Osteoblast (primary cell): Measurements from ENCODE around the gene ZBTB44. TPM values are rescaled to one million over a fixed set of nuclear protein-coding genes. Genes with fewer than 3 reads are reported as not detected.
"Not testable (repeated sequence)": the region's sequence is repeated elsewhere in the genome, so short reads cannot be mapped to it uniquely, and the experiment has no call there.

Source experiments
- DNase-seq: peaks from one replicate; pipeline ENCODE4 v3.0.0; 2011; ENCODE audit warnings: low spot score, mixed read lengths; ENCODE audit not compliant: insufficient read length; ENCODE audit errors: missing footprints
- H2AFZ ChIP-seq: 2 replicates; pipeline ENCODE4 v1.6.0; 2011; ENCODE audit warnings: mild to moderate bottlenecking, low read length
- H3K27ac ChIP-seq: 2 replicates; pipeline ENCODE4 v1.5.1; 2011; ENCODE audit warnings: mild to moderate bottlenecking, low read depth, low read length, moderate library complexity
- H3K27me3 ChIP-seq: 2 replicates; pipeline ENCODE4 v1.6.0; 2012; ENCODE audit warnings: mild to moderate bottlenecking, control low read depth, inconsistent platforms, low read length, moderate library complexity; ENCODE audit not compliant: insufficient read depth
- H3K36me3 ChIP-seq: 2 replicates; pipeline ENCODE4 v1.5.1; 2011; ENCODE audit warnings: mild to moderate bottlenecking, low read length, control low read depth, moderate library complexity; ENCODE audit not compliant: insufficient read depth
- H3K4me1 ChIP-seq: 2 replicates; pipeline ENCODE4 v1.5.1; 2011; ENCODE audit warnings: mild to moderate bottlenecking, low read length, control low read depth, moderate library complexity; ENCODE audit not compliant: insufficient read depth
- H3K4me2 ChIP-seq: 2 replicates; pipeline ENCODE4 v1.6.0; 2011; ENCODE audit warnings: mild to moderate bottlenecking, low read length; ENCODE audit not compliant: insufficient read depth
- H3K4me3 ChIP-seq: fragments of 200-600 bp; sonication (generic); 3 replicates; pipeline ENCODE4 v1.5.1; 2012; ENCODE audit warnings: mild to moderate bottlenecking, low read length, inconsistent platforms; ENCODE audit not compliant: insufficient read depth
- H3K79me2 ChIP-seq: 2 replicates; pipeline ENCODE4 v1.6.0; 2012; ENCODE audit warnings: mild to moderate bottlenecking, low read length, control low read depth, inconsistent platforms; ENCODE audit not compliant: insufficient read depth
- H3K9me3 ChIP-seq: 2 replicates; pipeline ENCODE4 v1.5.1; 2011; ENCODE audit warnings: low read depth, low read length, control low read depth
- H4K20me1 ChIP-seq: 2 replicates; pipeline ENCODE4 v1.6.0; 2012; ENCODE audit warnings: mild to moderate bottlenecking, low read length, control low read depth; ENCODE audit not compliant: insufficient read depth
- CTCF ChIP-seq: IDR thresholded peaks from 2 replicates; pipeline ENCODE4 v1.5.1; 2011; ENCODE audit warnings: mild to moderate bottlenecking, low read depth, low read length, moderate library complexity; ENCODE audit errors: extremely low read depth
- total RNA-seq: library from RNA; depleted of rRNA; stranded (reverse); fragments of >200 nt; gene quantifications from 2 replicates; pipeline ENCODE4 v1.2.3, GENCODE V29; 2012

The ZBTB44 gene
- total RNA-seq, 1 donor, result 50.3 TPM

- Histone ChIP-seq H3K4me3 (no peak overlapping the region), H4K20me1 (no peaks in the 10 kb centered on the region), H3K4me2 (no peak overlapping the region), H3K36me3 (peaks cover 13% of the 10 kb centered on the region), H3K79me2 (no peaks in the 10 kb centered on the region), H3K27ac (no peak overlapping the region), H2AFZ (no peak overlapping the region), H3K27me3 (no peaks in the 10 kb centered on the region), H3K9me3 (no peaks in the 10 kb centered on the region), H3K4me1 (no peaks in the 10 kb centered on the region)
- DNase-seq, result no peak
- TF ChIP-seq CTCF, result no peak
Observed at GRCh38 chr11:130234315-130234714, 80.4 kb downstream of the ZBTB44 start.

GRCh38 chr11:130233888-130234287 is 80.8 kb downstream of the ZBTB44 start:
- not testable (repeated sequence) for H3K79me2 ChIP-seq, H3K27me3 ChIP-seq, H3K4me2 ChIP-seq, DNase-seq, H3K9me3 ChIP-seq, H4K20me1 ChIP-seq, H3K4me1 ChIP-seq, H3K4me3 ChIP-seq, H3K27ac ChIP-seq, H2AFZ ChIP-seq
- H3K36me3 ChIP-seq, result peaks cover 13% of the 10 kb centered on the region

- H2AFZ ChIP-seq, H3K9me3 ChIP-seq, H3K4me1 ChIP-seq, H3K4me2 ChIP-seq, H4K20me1 ChIP-seq, DNase-seq, H3K27ac ChIP-seq, H3K27me3 ChIP-seq, H3K4me3 ChIP-seq, H3K79me2 ChIP-seq: not testable (repeated sequence)
- H3K36me3 ChIP-seq, result peaks cover 13% of the 10 kb centered on the region
Observed at GRCh38 chr11:130233486-130233885, 81.2 kb downstream of the ZBTB44 start.

- Histone ChIP-seq H3K4me1 (no peaks in the 10 kb centered on the region), H2AFZ (no peak overlapping the region), H3K4me3 (no peak overlapping the region), H3K4me2 (no peak overlapping the region), H3K79me2 (no peaks in the 10 kb centered on the region), H4K20me1 (no peaks in the 10 kb centered on the region), H3K27me3 (no peaks in the 10 kb centered on the region), H3K36me3 (peaks cover 3% of the 10 kb centered on the region), H3K27ac (no peak overlapping the region), H3K9me3 (no peaks in the 10 kb centered on the region)
- TF ChIP-seq CTCF, result no peak
- no peak for DNase-seq
Observed at GRCh38 chr11:130227373-130227772, 87.3 kb downstream of the ZBTB44 start.

GRCh38 chr11:130223291-130223971 is 91.3 kb downstream of the ZBTB44 start:
- Histone ChIP-seq H3K27me3 (peaks cover 3% of the 10 kb centered on the region), H3K9me3 (no peaks in the 10 kb centered on the region), H3K27ac (no peak overlapping the region), H4K20me1 (no peaks in the 10 kb centered on the region), H3K4me1 (no peaks in the 10 kb centered on the region), H3K4me3 (no peak overlapping the region), H2AFZ (no peak overlapping the region), H3K36me3 (no peaks in the 10 kb centered on the region), H3K4me2 (no peak overlapping the region), H3K79me2 (no peaks in the 10 kb centered on the region)
- peak; percentile 66 for DNase-seq
- TF ChIP-seq CTCF, result no peak
